C4-2B (cell line): ENCODE results near the gene ENPP7.

Experiments
- H3K27ac ChIP-seq: fragments of 450-650 bp; 2 replicates; pipeline ENCODE4 v1.5.1; 2017
- CTCF ChIP-seq: fragments of 450-650 bp; conservative IDR thresholded peaks from 2 replicates; pipeline ENCODE4 v1.5.1; 2017; ENCODE audit warnings: mild to moderate bottlenecking
- ZFX ChIP-seq: fragments of 450-650 bp; IDR thresholded peaks from 2 replicates; pipeline ENCODE4 v1.6.1; 2017

Gene ENPP7

DNA sequence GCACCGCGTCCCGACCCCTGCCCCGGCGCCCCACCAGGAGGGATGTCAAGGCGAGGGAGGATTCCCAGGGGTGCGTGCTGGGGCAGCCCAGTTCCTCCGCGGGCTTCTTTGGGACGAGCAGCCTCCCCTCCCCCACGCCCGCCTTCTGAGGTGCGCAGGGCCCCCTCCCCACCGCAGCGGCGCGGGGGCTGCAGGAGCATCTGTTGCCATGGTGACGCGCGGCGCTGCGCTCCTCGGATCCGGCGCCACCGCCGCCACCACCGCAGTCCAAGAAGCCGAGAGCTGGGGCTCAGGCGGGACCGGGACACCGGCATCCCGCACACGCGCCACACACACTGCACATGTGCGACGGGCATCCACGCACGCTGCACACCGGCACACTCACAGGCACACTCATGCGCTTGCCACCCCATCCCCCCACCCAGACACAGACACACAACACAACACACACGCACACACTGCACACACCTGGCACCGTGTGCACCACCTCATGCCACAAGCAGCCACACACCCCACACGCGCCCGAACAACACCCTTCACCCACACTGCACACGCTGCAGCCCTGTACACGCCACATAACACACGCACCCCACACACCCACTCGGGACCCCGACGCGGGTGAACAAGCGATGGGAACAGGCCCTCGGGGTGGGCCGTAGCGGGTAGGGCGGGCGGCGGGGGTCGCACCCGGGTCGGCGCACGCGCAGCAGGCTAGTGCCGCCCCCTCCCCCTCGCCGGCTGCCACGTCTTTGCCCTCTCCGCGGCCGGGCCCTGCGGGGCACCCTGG lies 17.0 kb downstream of the ENPP7 start:
- TF ChIP-seq ZFX (no peak), CTCF (no peak)
- no peak overlapping the region for H3K27ac ChIP-seq

- no peak for TF ChIP-seq CTCF
- TF ChIP-seq ZFX, result no peak
- no peak overlapping the region for H3K27ac ChIP-seq
These were observed 17.8 kb downstream of the ENPP7 start for GRCh38 chr17:79748295-79749099.

DNA sequence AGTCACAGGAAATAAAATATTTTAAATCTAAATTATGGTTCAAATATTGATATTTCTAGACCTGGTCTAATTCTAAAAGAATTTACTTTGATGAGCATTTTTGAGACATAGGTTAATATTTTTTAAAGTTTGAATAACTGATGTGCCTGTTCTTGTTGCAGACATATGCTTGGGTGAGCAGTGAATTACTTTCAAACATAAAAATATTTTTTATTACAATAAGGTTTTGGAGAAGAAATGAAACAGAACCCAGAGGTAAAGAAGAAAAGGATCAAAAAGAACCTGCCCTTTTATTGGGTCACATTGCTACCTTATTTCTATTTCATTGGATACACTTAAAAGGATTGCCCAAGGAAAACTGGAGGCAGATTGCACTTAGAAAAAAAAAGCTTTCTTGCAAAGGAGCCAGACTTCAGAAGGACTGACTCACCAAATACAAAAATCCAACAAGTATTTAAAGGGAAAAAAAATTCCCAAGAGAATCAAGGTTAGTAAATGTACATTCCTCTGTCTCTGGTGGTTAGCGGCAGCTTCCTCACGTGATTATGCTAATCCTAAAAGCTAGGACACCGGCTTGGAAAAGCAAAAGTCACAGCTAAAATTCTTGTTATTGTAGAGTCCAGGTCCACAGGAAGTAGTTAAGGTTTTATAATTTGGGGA lies 18.5 kb downstream of the ENPP7 start:
- no peak for TF ChIP-seq CTCF
- TF ChIP-seq ZFX, result no peak
- no peak overlapping the region for H3K27ac ChIP-seq

DNA sequence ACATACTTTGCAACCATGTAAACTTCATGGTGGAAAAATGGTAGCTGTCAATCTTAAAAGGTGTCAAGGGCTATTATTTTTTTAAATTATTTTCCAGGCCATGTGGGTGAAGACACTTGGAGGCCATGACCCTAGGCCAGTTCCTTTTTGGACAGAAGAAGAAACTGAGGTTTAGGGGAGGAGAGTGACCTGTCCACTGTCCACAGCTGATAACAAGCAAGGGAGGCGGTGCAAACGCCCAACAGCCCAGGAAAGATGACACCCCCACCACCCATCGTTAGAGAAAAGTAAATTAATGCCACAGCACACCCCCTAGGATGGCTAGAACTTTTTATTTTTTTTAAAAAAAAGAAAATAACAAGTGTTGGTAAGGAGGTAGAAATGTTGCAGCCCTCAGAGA lies 19.2 kb downstream of the ENPP7 start:
- H3K27ac ChIP-seq, result no peak overlapping the region
- TF ChIP-seq ZFX (no peak), CTCF (no peak)

DNA sequence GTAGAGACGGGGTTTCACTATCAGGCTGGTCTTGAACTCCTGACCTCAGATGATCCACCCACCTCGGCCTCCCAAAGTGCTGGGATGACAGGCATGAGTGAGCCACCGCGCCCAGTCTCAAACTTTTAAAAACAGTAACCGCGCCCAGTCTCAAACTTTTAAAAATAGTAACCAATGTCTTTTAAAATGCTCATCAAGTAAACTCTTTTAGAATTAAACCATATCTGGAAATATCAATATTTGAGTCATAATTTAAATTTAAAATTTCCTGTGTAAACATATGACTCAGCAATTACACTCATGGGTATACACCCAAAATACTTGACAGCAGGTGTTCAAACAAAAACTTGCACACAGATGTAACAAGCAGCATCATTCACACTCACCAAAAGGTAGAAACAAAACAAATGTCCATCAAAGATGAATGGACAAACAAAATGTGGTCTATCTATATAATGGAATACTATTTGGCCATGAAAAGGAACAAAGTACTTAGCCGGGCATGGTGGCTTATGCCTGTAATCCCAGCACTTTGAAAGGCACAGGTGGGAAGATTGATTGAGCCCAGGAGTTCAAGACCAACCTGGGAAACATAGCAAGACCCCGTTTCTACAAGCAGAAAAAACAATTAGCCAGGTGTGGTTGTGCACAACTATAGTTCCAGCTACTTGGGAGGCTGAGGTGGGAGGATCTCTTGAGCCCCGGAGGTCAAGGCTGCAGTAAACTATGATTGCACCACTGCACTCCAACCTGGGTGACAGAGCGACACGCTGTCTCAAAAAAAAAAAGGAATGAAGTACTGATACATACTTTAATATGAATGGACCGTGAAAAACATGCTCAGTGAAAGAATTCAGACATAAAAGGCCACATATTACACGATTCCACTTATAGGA lies 20.2 kb downstream of the ENPP7 start:
- no peak for TF ChIP-seq ZFX
- TF ChIP-seq CTCF, result no peak
- no peak overlapping the region for H3K27ac ChIP-seq

GRCh38 chr17:79752175-79752574 lies 21.4 kb downstream of the ENPP7 start:
- TF ChIP-seq CTCF (no peak), ZFX (no peak)
- H3K27ac ChIP-seq, result no peak overlapping the region
